ENCODE measurements around the gene ATRNL1. TPM values are rescaled to one million over a fixed set of nuclear protein-coding genes. Genes with fewer than 3 reads are reported as not detected.
A peak's percentile ranks its signal among the peaks of the same experiment; 100 is the strongest.

ATRNL1 gene
- total RNA-seq, 1 donor from 2014 or later = 16.4 TPM

DNA sequence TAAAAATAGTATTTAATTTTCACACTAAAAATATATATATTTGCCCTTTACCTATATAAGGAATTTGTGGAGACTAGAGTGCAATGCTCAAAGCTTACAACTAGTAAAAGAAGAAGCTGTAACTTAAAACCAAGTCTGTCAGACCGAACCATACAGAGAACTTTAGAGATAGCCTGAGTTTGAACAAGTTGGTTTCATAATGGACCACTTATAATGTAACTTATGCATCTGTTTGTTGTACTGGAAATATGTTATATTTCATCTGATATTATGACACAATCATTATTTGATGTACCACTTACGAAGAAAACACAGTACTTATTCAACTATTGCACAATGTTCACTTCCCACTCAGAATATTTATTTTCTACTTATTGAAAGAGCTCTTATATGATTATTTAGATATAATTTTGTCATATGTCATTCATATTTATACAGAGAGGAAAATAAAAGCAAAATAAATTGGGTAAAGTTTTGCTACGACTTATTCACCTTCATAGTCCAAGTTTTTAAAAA lies 462.8 kb downstream of the ATRNL1 start:
- H3K36me3 Mint-ChIP-seq = no peaks in the 10 kb centered on the region
- Histone ChIP-seq H3K4me2 (no peak overlapping the region), H3F3A (ENCODE audit: low read depth) (no peaks in the 10 kb centered on the region), H3K27me3 (no peaks in the 10 kb centered on the region), H3K4me1 (peaks cover 6% of the 10 kb centered on the region), H3K9me3 (ENCODE audit: low read depth) (no peaks in the 10 kb centered on the region), H3K36me3 (no peaks in the 10 kb centered on the region), H2AFZ (replicated peaks) (no peak overlapping the region), H3K27ac (no peak overlapping the region), H3K4me3 (no peak overlapping the region), H3K79me2 (ENCODE audit: low read depth) (no peaks in the 10 kb centered on the region), H4K20me1 (ENCODE audit: low read depth) (no peaks in the 10 kb centered on the region), H3K9ac (no peak overlapping the region)
- H3K9me3 Mint-ChIP-seq = no peaks in the 10 kb centered on the region
- no peaks in the 10 kb centered on the region for H3K27me3 Mint-ChIP-seq (ENCODE audit: insufficient read depth, low read depth)
- DNase-seq (ENCODE audit: low spot score) = no peak
- peaks cover 5% of the 10 kb centered on the region for H3K4me1 Mint-ChIP-seq
- H3K4me3 Mint-ChIP-seq = no peak overlapping the region
- no peak overlapping the region for H3K27ac Mint-ChIP-seq
- TF ChIP-seq, protein P1, sequence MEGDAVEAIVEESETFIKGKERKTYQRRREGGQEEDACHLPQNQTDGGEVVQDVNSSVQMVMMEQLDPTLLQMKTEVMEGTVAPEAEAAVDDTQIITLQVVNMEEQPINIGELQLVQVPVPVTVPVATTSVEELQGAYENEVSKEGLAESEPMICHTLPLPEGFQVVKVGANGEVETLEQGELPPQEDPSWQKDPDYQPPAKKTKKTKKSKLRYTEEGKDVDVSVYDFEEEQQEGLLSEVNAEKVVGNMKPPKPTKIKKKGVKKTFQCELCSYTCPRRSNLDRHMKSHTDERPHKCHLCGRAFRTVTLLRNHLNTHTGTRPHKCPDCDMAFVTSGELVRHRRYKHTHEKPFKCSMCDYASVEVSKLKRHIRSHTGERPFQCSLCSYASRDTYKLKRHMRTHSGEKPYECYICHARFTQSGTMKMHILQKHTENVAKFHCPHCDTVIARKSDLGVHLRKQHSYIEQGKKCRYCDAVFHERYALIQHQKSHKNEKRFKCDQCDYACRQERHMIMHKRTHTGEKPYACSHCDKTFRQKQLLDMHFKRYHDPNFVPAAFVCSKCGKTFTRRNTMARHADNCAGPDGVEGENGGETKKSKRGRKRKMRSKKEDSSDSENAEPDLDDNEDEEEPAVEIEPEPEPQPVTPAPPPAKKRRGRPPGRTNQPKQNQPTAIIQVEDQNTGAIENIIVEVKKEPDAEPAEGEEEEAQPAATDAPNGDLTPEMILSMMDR (IDR thresholded peaks at IDR 0.05) = no peak
- no peak for TF ChIP-seq EZH2 (IDR thresholded peaks at IDR 0.05)
- TF ChIP-seq EZH2phosphoT487 (IDR thresholded peaks at IDR 0.05) = no peak

DNA sequence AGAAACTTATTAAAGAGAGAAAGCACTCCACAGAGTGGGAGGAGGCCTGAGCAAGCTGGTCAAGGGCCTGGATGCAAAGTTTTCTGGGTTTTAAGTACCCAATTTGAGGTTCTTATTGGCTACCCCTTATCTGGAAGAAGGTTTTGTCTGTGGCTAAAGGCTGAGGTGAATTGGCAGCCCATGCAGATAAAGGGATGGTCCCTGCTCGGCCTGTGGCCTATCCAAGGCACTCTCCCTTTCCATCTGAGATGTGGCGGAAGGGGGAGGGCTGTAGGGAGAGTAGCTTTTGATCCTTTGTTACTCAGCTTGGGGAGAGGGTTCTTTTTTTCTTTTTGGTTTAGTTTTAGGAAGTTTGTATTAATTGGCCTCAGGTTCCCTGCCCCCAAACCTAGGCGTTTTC lies 465.1 kb downstream of the ATRNL1 start:
- TF ChIP-seq, protein P1 (IDR thresholded peaks at IDR 0.05) = no peak
- TF ChIP-seq EZH2phosphoT487 (IDR thresholded peaks at IDR 0.05) = no peak
- no peak for TF ChIP-seq EZH2 (IDR thresholded peaks at IDR 0.05)
- H3K4me3 ChIP-seq = no peak overlapping the region
- H3K9ac ChIP-seq = no peak overlapping the region
- H3K27ac ChIP-seq = no peak overlapping the region
- H4K20me1 ChIP-seq (ENCODE audit: low read depth) = no peaks in the 10 kb centered on the region
- Mint-ChIP-seq H3K27ac (peak overlapping the region; percentile 29), H3K9me3 (no peaks in the 10 kb centered on the region), H3K36me3 (no peaks in the 10 kb centered on the region), H3K4me3 (no peak overlapping the region), H3K27me3 (ENCODE audit: insufficient read depth, low read depth) (no peaks in the 10 kb centered on the region), H3K4me1 (peaks cover 5% of the 10 kb centered on the region)
- no peaks in the 10 kb centered on the region for H3F3A ChIP-seq (ENCODE audit: low read depth)
- peak overlapping the region; percentile 65 for H2AFZ ChIP-seq (replicated peaks)
- no peaks in the 10 kb centered on the region for H3K27me3 ChIP-seq
- DNase-seq (ENCODE audit: low spot score) = peak; percentile 30
- no peaks in the 10 kb centered on the region for H3K36me3 ChIP-seq
- no peaks in the 10 kb centered on the region for H3K9me3 ChIP-seq (ENCODE audit: low read depth)
- peaks cover 6% of the 10 kb centered on the region for H3K4me1 ChIP-seq
- H3K4me2 ChIP-seq = no peak overlapping the region
- no peaks in the 10 kb centered on the region for H3K79me2 ChIP-seq (ENCODE audit: low read depth)

DNA sequence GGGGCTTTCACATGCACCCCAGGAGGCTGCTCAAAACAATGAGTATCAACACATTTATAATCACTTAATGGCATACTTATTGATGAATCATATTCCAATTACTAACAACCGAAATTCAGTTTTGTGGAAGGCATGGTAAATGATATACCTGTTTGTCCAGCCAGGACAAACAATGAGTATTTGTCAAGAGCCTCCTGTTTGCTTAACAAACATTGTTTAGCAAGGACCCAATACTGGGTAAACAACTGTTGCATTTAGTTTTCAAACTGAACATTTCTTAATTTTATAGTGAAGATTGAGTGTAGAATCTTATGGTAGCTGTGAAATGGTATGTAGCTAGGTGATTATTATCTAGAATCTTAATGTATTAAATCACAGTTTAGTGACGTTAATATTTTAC lies 473.7 kb downstream of the ATRNL1 start:
- Mint-ChIP-seq H3K27me3 (ENCODE audit: insufficient read depth, low read depth) (no peaks in the 10 kb centered on the region), H3K9me3 (no peaks in the 10 kb centered on the region), H3K4me3 (no peak overlapping the region), H3K4me1 (no peaks in the 10 kb centered on the region), H3K36me3 (no peaks in the 10 kb centered on the region), H3K27ac (no peak overlapping the region)
- no peaks in the 10 kb centered on the region for H3K79me2 ChIP-seq (ENCODE audit: low read depth)
- no peak overlapping the region for H3K27ac ChIP-seq
- no peaks in the 10 kb centered on the region for H3K4me1 ChIP-seq
- DNase-seq (ENCODE audit: low spot score) = no peak
- no peaks in the 10 kb centered on the region for H3K36me3 ChIP-seq
- H3K9ac ChIP-seq = no peak overlapping the region
- no peaks in the 10 kb centered on the region for H3K9me3 ChIP-seq (ENCODE audit: low read depth)
- no peaks in the 10 kb centered on the region for H3F3A ChIP-seq (ENCODE audit: low read depth)
- no peak overlapping the region for H2AFZ ChIP-seq (replicated peaks)
- no peaks in the 10 kb centered on the region for H3K27me3 ChIP-seq
- TF ChIP-seq, protein P1 (IDR thresholded peaks at IDR 0.05) = no peak
- TF ChIP-seq EZH2phosphoT487 (IDR thresholded peaks at IDR 0.05) (no peak), EZH2 (IDR thresholded peaks at IDR 0.05) (no peak)
- no peak overlapping the region for H3K4me2 ChIP-seq
- no peaks in the 10 kb centered on the region for H4K20me1 ChIP-seq (ENCODE audit: low read depth)
- H3K4me3 ChIP-seq = no peak overlapping the region
